DMS114 treated with DMSO at 0.1 percent for 48 hours (cell line): Measurements from ENCODE around the gene STK32C.

Experiments used
- DNase-seq: peaks from one replicate; lab custom pipeline; 2025; ENCODE audit not compliant: unreplicated experiment; lab: John Stamatoyannopoulos, UW

The STK32C gene

DNA sequence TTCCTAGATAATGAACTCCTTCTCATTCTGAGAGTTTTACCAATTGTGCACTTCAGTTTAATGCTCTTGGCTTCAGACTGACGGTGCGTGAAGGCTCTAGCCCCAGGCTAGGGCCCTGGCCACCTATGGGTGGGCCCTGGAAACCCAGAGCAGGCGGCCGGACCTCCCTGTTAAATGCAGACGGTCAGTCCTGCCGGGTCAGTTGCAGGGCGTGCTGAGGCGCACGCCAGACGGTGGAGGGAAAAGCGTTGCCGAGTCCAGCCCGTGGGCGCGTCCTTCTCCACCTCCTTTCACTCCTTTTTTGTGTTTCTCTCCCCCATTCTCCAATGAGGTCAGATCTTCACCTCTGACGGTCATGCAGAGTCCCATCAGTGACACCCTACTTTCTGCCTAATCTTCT, 118.7 kb downstream of the STK32C start:
- DNase-seq, result no peak

- DNase-seq, result no peak
These were observed 119.4 kb downstream of the STK32C start for GRCh38 chr10:132188331-132188730.

- DNase-seq, result no peak
These were observed 120.2 kb downstream of the STK32C start for GRCh38 chr10:132187430-132188138.

DNA sequence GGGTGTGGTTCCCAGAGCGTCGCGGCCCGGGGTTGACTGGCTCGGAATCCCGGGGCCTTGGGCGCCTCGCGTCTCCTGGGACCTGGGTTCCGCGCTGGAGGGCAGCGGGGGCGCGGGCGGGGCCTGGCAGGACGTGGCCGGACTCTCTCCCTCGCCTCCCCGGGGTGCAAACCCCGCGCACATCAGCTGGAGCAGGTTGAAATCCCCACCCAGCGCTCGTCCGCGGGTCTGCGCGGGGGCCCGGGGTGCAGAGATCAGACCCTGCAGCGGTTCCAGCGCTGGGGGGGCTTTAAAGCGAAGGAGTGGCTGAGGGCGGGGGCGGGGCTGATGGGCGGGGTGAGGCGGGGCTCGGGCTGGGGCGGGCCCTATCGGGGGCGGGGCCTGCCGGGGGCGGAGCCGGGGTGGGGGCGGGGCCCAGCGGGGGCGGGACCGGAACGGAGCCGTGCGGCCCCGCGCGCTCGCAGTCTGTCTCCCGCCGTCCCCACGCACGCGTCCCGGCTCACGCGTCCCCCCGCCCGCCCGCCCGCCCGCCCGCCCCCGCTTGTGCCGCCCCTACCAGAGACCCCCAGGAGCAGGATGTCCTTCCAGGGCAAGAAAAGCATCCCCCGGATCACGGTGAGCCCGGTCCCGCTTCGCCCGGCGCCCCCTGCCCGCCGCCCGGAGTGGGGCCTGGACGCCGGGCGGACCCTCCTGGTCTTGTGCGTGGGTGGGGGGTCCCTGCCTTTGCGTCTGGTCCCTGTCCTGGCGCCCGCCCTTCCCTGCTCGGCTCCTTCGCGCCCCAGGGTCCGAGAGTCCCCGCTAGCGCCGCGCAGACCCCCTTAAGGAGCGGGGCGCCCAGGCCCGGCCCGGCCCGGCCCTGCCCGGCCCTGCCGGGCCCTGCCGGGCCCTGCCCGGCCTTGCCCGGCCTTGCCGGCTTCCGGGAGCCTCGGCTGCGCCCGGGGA, 121.0 kb downstream of the STK32C start, which contains the start of gene DPYSL4:
Gene DPYSL4, plus strand, starts transcription at position 461 of the 942 bp plus-strand sequence. Its CDS starts 116 bp downstream, at position 577.
- DNase-seq, result no peak

- DNase-seq, result no peak
These were observed 121.9 kb downstream of the STK32C start for GRCh38 chr10:132185601-132186487.

DNA sequence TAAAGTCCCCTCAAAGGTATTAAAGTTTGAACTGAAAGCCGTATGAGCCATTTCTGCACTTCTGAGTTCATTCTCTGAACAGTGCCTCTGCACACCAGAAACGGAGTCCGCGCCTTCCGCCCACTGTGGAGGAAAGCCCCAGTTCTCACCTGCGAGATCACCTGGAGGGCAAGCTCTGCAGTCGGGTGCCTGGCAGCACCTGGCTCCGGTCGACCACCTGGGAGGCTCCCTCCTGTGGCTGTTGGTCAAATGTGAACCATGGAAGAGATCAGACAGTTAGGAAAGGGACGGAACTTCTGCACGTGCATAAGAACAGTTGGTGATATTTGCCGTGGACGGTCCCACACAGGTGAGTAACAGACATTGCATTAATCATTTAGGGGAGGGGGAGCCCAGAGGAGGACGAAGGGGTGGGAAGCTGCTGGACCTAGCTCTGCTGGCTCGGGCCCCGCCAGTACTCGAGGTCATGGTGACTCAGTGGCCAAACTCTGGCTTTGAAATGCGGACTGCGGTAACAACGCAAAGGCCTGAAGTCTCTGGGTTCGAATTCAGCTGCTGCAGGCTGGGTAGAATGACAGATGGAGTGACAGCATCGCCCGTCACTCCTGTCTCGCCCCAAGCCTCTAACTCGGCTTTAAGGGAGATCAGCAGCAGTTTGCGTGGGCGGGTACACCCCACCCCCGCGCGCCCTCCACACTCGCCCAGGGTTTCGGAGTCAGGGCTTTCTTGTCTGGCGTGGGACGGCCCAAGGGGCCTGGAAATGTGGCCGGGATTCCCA, 122.7 kb downstream of the STK32C start:
- DNase-seq, result no peak

DNA sequence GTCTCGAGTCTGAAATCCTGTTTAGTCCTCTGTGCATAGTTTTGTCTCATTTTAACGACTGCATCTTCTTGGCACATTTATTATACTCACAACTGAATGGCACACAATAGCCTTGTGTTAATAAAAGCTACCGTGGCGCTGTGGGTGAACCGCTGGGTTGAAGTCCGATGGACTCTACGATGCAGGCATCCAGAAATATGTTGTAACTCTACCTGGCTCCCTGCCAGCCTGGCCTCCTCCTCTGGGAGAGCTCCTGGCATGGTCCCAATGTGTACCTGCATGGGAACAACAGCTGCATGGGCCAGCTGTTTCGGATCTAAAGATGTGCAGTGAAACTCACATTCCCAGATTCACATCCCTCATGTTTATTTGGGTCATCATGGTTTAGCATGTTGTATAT, 124.7 kb downstream of the STK32C start:
- no peak for DNase-seq

GRCh38 chr10:132182591-132182990, 125.2 kb downstream of the STK32C start:
- DNase-seq, result no peak

DNA sequence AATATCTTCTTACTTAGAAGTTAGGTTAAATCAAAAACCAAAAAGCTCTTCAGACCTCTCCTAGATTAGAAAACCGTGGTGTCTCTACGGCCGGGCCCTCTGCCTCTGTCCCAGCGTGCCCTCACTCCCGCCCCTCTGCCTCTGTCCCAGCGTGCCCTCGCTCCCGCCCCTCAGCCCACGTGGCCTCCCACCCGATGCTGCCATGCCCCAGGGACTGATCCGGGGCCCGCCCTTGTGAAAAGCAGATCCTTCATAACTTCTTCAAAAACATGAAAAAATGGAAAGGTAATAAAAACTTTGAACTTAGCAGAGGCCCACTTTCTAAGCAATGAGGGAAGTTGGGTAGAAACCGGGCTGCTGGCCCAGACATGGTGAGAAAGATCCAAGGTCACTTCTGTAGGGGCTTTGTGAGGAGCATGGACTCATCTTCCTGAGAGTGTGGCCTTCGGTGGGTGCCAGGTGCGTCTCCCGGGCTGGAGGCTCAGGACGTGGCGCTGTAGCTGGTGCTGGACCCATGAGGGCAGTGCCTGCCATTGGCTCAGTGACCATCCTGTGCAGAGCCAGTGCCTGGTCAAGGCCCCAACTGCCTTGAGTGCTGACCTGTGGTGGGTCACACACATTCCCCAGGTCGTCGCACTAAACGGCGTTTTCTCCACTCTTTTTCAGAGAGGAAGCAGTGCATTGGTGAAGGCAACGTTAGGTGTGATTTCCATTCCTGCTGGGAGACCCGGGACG, 125.9 kb downstream of the STK32C start:
- DNase-seq, result no peak

GRCh38 chr10:132180736-132181135, 127.0 kb downstream of the STK32C start:
- DNase-seq, result no peak

DNA sequence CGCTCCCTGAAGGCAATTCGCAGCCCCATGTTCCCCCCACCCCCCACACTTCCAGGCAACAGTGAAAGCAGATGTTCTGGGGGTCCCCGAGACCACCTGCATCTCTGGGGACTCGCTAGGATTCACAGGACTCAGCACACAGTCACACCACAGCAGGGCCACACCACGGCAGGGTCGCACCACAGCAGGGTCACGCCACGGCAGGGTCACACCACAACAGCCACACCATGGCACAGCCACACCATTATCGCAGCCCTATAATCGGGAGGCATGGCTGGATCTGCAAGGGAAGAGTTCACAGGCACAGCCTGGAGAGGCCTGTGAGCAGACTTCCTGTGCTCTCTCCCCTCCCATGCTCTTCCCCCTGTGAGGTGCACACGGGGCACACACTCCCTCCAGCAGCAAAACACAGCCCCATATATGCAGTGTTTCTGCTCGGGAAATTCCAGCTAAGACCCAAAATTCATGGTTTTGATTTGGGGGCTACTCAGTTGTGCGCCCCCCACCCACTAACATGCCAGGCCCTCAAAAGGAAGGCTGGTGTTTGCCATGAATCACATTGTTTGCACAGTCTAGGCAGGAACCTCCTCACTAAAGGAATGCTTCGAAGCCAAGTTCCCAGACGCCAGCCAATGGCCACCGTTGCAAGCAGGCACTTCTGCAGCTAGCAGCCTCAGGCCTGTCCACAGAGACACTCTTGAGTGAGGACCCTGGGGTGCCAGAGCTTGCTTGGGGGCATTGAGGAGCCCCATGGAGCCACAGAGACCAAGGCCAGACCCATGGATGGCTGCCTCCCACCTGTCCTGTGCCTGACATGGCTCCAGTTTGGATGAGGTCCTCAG, 128.0 kb downstream of the STK32C start:
- DNase-seq, result no peak

DNA sequence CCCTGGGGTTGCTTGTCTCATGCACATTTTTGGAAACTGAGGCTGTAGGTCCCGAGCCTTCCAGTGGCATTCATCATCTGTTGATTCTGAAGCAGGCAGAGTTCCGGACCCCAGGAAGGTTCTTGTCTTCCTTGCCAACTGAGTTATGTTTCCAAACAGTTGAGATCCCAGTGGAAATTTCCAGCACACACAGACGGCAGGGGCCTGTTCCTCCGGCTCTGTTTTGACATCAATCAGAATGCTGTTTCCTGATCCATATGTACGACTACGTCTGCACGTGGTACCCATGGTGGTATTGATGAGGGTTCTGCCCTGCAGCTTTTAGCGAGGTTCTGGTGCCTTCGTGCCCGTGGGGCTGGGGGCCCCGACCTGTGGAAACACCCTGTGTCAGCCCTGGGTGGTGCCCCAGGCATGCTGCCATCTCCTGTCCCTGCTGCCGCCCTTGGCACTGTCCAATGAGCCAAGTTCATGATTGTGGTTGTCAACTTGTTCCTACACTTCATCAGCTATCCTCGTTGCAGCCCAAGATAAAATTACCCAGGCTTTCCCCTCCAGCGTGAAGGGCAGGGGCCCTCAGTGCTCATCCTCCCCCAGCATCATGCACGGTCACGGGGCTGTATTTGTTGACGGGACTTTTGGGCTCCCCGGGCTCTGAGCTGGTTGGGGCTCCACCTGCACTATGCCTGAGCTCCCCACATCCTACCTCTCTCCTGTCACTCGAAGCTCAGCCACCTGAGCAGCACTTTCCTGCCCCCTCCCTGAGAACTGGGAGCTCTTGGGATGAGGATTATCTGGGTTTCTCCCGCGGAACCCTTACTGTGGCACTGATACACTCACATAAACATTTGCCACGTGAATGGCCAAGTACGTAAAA, 128.8 kb downstream of the STK32C start:
- DNase-seq, result no peak

DNA sequence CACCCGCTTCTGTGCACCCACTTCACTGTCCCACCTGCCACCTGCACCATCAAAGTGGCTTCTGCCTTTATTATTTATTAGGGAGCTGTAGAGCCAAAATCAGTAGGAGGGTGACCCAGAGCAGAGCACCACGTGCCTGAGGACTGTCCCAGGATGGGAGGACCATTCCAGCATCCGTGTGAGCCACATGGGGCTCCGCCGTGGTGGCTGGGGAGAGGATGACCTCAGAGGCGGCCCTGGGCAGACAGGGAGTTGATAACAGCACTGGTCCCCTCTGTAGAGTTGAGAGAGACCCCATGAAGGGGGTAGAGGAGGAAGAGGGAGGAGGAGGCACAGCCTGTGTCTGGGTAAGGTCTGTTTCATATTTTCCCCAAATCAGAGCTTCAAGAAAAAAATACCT, 129.7 kb downstream of the STK32C start:
- DNase-seq, result no peak

DNA sequence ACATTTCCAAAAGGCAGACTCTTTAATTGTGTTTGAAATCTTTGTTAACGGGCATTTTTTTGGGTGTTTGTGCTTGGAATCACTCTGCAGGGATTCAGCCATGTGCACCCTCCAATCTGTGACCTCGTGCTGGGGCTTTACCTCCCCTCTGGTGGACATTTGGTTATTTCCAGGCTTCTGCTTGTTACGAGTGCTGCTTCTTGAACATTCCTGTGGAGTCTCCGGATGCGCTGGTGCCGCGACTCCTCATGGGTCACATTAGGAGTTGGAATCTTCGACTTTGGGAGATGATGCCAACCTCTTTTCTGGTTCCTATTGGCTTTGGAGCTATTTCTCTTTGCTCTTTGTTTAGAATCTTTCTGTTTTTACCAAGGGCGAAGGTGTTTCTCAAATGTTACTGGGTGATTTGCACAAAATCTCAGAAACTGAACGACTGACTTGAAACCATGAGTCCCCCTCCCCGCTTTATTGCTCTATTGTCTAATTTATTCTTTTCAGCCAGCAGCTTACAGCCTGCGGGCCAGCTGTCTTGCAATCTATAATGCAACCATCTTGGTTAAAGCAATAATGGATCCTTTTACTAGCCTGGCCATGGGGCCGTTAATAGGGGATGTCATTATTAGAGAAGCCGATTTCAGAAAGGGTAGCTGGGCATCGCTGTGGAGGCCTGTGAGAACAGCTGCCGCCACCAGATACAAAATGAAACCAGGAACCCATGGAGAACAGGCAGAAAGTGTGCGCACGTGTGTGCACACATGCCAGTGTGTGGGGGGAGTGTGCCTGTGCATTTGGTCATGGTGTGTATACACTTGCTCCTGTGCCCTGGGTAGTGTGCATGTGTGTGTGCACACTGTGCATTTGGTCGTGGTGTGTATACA, 130.9 kb downstream of the STK32C start:
- no peak for DNase-seq

GRCh38 chr10:132175907-132176581, 131.7 kb downstream of the STK32C start:
- no peak for DNase-seq

GRCh38 chr10:132175408-132175807, 132.3 kb downstream of the STK32C start:
- no peak for DNase-seq
